ENCODE results near the gene UQCC5. TPM values are rescaled to one million over a fixed set of nuclear protein-coding genes. Genes with fewer than 3 reads are reported as not detected.

UQCC5 gene
- total RNA-seq, 1 donor from 2014 or later = 26.2 TPM

- Mint-ChIP-seq H3K27ac (ENCODE audit: unreplicated experiment) (no peak overlapping the region), H3K4me3 (no peak overlapping the region), H3K27me3 (ENCODE audit: low read depth) (no peaks in the 10 kb centered on the region), H3K4me1 (no peaks in the 10 kb centered on the region), H3K36me3 (ENCODE audit: low read depth) (no peaks in the 10 kb centered on the region), H3K9me3 (no peaks in the 10 kb centered on the region)
- DNase-seq (ENCODE audit: low read depth, low spot score) = no peak
- TF ChIP-seq, protein P1, sequence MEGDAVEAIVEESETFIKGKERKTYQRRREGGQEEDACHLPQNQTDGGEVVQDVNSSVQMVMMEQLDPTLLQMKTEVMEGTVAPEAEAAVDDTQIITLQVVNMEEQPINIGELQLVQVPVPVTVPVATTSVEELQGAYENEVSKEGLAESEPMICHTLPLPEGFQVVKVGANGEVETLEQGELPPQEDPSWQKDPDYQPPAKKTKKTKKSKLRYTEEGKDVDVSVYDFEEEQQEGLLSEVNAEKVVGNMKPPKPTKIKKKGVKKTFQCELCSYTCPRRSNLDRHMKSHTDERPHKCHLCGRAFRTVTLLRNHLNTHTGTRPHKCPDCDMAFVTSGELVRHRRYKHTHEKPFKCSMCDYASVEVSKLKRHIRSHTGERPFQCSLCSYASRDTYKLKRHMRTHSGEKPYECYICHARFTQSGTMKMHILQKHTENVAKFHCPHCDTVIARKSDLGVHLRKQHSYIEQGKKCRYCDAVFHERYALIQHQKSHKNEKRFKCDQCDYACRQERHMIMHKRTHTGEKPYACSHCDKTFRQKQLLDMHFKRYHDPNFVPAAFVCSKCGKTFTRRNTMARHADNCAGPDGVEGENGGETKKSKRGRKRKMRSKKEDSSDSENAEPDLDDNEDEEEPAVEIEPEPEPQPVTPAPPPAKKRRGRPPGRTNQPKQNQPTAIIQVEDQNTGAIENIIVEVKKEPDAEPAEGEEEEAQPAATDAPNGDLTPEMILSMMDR (conservative IDR thresholded peaks at IDR 0.05) = no peak
Measured at GRCh38 chr3:52502808-52503350, 33.5 kb upstream of the UQCC5 start.

DNA sequence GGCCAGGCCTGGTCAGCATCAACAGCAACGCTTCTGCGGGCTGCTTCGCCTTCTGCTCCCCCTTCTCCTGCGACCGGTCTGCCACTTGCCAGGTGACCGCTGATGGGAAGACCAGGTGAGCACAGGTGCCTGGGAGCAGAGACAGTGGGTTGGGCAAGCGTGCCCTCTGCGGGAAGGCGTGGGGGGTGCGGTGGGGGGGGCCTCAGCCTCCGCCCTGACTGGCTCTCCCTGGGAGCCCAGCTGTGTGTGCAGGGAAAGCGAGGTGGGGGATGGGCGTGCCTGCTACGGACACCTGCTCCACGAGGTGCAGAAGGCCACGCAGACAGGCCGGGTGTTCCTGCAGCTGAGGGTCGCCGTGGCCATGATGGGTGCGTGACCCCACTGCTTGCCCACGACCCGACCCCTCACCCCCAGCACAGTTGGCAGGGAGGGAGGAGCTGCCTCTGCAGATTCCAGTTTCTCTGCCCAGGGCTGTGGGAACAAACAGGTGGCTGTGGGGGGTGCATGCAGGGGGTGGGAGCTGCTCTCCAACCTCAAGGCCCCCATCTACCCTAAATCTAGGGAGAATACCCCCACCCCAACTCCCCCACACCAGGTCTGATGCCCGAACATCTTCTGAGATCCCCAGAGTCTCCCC, 32.5 kb upstream of the UQCC5 start:
- Mint-ChIP-seq H3K27ac (ENCODE audit: unreplicated experiment) (no peak overlapping the region), H3K4me3 (no peak overlapping the region), H3K27me3 (ENCODE audit: low read depth) (no peaks in the 10 kb centered on the region), H3K9me3 (no peaks in the 10 kb centered on the region), H3K4me1 (no peaks in the 10 kb centered on the region), H3K36me3 (ENCODE audit: low read depth) (no peaks in the 10 kb centered on the region)
- TF ChIP-seq, protein P1 (conservative IDR thresholded peaks at IDR 0.05) = no peak
- DNase-seq (ENCODE audit: low read depth, low spot score) = no peak

DNA sequence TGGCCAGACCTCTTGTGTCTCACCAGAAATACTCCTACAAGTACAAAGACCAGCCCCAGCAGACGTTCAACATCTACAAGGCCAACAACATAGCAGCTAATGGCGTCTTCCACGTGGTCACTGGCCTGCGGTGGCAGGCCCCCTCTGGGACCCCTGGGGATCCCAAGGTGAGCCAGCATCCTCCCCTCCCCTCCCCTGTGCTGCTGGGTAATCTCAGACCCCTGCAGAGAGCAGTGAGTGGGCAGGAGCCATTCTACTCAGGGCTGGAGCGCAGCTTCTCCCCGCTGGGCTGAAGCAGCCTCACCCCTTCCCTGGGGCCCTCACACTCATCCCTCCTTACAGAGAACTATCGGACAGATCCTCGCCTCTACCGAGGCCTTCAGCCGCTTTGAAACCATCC, 31.4 kb upstream of the UQCC5 start:
- TF ChIP-seq, protein P1 (conservative IDR thresholded peaks at IDR 0.05) = no peak
- no peaks in the 10 kb centered on the region for H3K4me1 Mint-ChIP-seq
- no peaks in the 10 kb centered on the region for H3K27me3 Mint-ChIP-seq (ENCODE audit: low read depth)
- no peak for DNase-seq (ENCODE audit: low read depth, low spot score)
- no peaks in the 10 kb centered on the region for H3K9me3 Mint-ChIP-seq
- no peak overlapping the region for H3K27ac Mint-ChIP-seq (ENCODE audit: unreplicated experiment)
- no peaks in the 10 kb centered on the region for H3K36me3 Mint-ChIP-seq (ENCODE audit: low read depth)
- H3K4me3 Mint-ChIP-seq = no peak overlapping the region

DNA sequence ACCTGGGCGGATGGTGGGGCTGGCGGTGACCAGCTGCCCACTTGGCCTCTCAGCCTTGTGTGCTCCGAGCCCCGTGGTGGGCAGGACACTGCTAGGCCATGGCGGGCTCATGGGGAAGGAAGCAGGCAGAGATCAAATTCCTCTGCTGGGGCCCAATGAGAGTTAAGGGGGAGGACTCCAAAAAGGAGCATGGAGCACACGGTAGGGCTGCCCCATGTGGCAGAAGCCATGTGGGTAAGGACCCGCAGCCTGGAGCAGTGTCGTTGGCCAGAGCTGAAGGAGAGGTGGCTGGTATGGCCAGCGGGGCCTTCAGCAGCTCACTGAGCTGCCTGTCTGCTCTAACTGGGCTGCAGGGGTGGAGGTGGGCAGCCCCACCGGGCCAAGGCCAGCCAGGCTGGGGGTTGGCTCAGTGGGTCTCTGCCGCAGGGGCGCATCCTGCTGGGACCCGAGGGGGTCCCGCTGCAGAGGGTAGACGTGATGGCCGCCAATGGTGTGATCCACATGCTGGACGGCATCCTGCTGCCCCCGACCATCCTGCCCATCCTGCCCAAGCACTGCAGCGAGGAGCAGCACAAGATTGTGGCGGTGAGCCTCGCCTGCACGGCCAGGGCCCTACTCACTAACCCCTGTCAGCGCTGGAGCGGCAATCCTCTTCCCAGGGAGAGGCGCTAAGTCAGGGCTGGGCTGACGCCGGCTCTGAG, 30.0 kb upstream of the UQCC5 start:
- TF ChIP-seq, protein P1 (conservative IDR thresholded peaks at IDR 0.05) = no peak
- H3K27me3 Mint-ChIP-seq (ENCODE audit: low read depth) = no peaks in the 10 kb centered on the region
- no peaks in the 10 kb centered on the region for H3K36me3 Mint-ChIP-seq (ENCODE audit: low read depth)
- H3K4me3 Mint-ChIP-seq = no peak overlapping the region
- DNase-seq (ENCODE audit: low read depth, low spot score) = no peak
- no peaks in the 10 kb centered on the region for H3K4me1 Mint-ChIP-seq
- no peaks in the 10 kb centered on the region for H3K9me3 Mint-ChIP-seq
- H3K27ac Mint-ChIP-seq (ENCODE audit: unreplicated experiment) = no peak overlapping the region

GRCh38 chr3:52507359-52507758, 29.0 kb upstream of the UQCC5 start:
- H3K4me1 Mint-ChIP-seq = no peaks in the 10 kb centered on the region
- no peaks in the 10 kb centered on the region for H3K36me3 Mint-ChIP-seq (ENCODE audit: low read depth)
- TF ChIP-seq, protein P1 (conservative IDR thresholded peaks at IDR 0.05) = no peak
- H3K27ac Mint-ChIP-seq (ENCODE audit: unreplicated experiment) = no peak overlapping the region
- H3K4me3 Mint-ChIP-seq = no peak overlapping the region
- no peak for DNase-seq (ENCODE audit: low read depth, low spot score)
- H3K27me3 Mint-ChIP-seq (ENCODE audit: low read depth) = no peaks in the 10 kb centered on the region
- no peaks in the 10 kb centered on the region for H3K9me3 Mint-ChIP-seq
